ENCODE results near the gene ME1. TPM values are rescaled to one million over a fixed set of nuclear protein-coding genes. Genes with fewer than 3 reads are reported as not detected.

ME1 gene
- total RNA-seq, 2 experiments from 2014 or later, result 0.25 to 0.49 TPM

GRCh38 chr6:83333500-83333899 lies 97.4 kb downstream of the ME1 start:
- H3K27me3 Mint-ChIP-seq, result no peaks in the 10 kb centered on the region
- ChIA-PET POLR2A (no interaction called here), CTCF (no interaction called here)
- H3K4me3 Mint-ChIP-seq, result no peak overlapping the region
- no peak overlapping the region for H3K27ac Mint-ChIP-seq
- no peaks in the 10 kb centered on the region for H3K4me1 Mint-ChIP-seq (ENCODE audit: low read depth)
- no peak for TF ChIP-seq CTCF (IDR thresholded peaks at IDR 0.05)
- no peaks in the 10 kb centered on the region for H3K36me3 Mint-ChIP-seq (ENCODE audit: low read depth)
- DNase-seq (no peak), ATAC-seq (no peak)
- H3K9me3 Mint-ChIP-seq, result peaks cover 2% of the 10 kb centered on the region
- intact Hi-C loops (cut with micrococcal nuclease), result no loop called here

- Mint-ChIP-seq H3K27me3 (peaks cover 5% of the 10 kb centered on the region), H3K9me3 (no peaks in the 10 kb centered on the region), H3K4me3 (no peak overlapping the region), H3K4me1 (ENCODE audit: low read depth) (peaks cover 4% of the 10 kb centered on the region), H3K36me3 (ENCODE audit: low read depth) (no peaks in the 10 kb centered on the region), H3K27ac (no peak overlapping the region)
- ChIA-PET CTCF (no interaction called here), POLR2A (no interaction called here)
- no peak for DNase-seq
- ATAC-seq, result no peak
- intact Hi-C loops (cut with micrococcal nuclease), result no loop called here
- no peak for TF ChIP-seq CTCF (IDR thresholded peaks at IDR 0.05)
These were observed 116.2 kb downstream of the ME1 start for GRCh38 chr6:83314693-83315092.

GRCh38 chr6:83313882-83314281 lies 117.0 kb downstream of the ME1 start:
- Mint-ChIP-seq H3K9me3 (no peaks in the 10 kb centered on the region), H3K27me3 (peaks cover 5% of the 10 kb centered on the region), H3K27ac (no peak overlapping the region), H3K4me1 (ENCODE audit: low read depth) (peaks cover 6% of the 10 kb centered on the region), H3K36me3 (ENCODE audit: low read depth) (no peaks in the 10 kb centered on the region), H3K4me3 (no peak overlapping the region)
- ChIA-PET POLR2A (no interaction called here), CTCF (no interaction called here)
- no peak for TF ChIP-seq CTCF (IDR thresholded peaks at IDR 0.05)
- DNase-seq (no peak), ATAC-seq (no peak)
- intact Hi-C loops (cut with micrococcal nuclease), result no loop called here

GRCh38 chr6:83311231-83311630 lies 119.6 kb downstream of the ME1 start:
- POLR2A ChIA-PET, result no interaction called here
- CTCF ChIA-PET, result no interaction called here
- TF ChIP-seq CTCF (IDR thresholded peaks at IDR 0.05), result no peak
- intact Hi-C loops (cut with micrococcal nuclease), result no loop called here
- H3K4me3 Mint-ChIP-seq, result no peak overlapping the region
- H3K9me3 Mint-ChIP-seq, result no peaks in the 10 kb centered on the region
- H3K36me3 Mint-ChIP-seq (ENCODE audit: low read depth), result no peaks in the 10 kb centered on the region
- H3K27ac Mint-ChIP-seq, result no peak overlapping the region
- DNase-seq (no peak), ATAC-seq (no peak)
- peaks cover 8% of the 10 kb centered on the region for H3K4me1 Mint-ChIP-seq (ENCODE audit: low read depth)
- peaks cover 7% of the 10 kb centered on the region for H3K27me3 Mint-ChIP-seq

- intact Hi-C loops (cut with micrococcal nuclease), result no loop called here
- peaks cover 8% of the 10 kb centered on the region for H3K4me1 Mint-ChIP-seq (ENCODE audit: low read depth)
- no peak overlapping the region for H3K27ac Mint-ChIP-seq
- no peaks in the 10 kb centered on the region for H3K36me3 Mint-ChIP-seq (ENCODE audit: low read depth)
- no peak for TF ChIP-seq CTCF (IDR thresholded peaks at IDR 0.05)
- no peak for ATAC-seq
- H3K27me3 Mint-ChIP-seq, result peaks cover 7% of the 10 kb centered on the region
- POLR2A ChIA-PET, result interaction anchor here (0.6 kb wide), 1 partner anchor 242 kb away, joined by 3 read pairs; no protein-coding TSS in a partner anchor
- no peak for DNase-seq
- CTCF ChIA-PET, result no interaction called here
- no peaks in the 10 kb centered on the region for H3K9me3 Mint-ChIP-seq
- H3K4me3 Mint-ChIP-seq, result no peak overlapping the region
These were observed 120.8 kb downstream of the ME1 start for GRCh38 chr6:83310046-83310445.
